ELR (cell line): ENCODE results near the gene PHC2.

Source experiments
- DNase-seq: peaks from one replicate; pipeline ENCODE4 v3.0.0-alpha.2; 2015; ENCODE audit warnings: low read depth

Gene PHC2, protein sequence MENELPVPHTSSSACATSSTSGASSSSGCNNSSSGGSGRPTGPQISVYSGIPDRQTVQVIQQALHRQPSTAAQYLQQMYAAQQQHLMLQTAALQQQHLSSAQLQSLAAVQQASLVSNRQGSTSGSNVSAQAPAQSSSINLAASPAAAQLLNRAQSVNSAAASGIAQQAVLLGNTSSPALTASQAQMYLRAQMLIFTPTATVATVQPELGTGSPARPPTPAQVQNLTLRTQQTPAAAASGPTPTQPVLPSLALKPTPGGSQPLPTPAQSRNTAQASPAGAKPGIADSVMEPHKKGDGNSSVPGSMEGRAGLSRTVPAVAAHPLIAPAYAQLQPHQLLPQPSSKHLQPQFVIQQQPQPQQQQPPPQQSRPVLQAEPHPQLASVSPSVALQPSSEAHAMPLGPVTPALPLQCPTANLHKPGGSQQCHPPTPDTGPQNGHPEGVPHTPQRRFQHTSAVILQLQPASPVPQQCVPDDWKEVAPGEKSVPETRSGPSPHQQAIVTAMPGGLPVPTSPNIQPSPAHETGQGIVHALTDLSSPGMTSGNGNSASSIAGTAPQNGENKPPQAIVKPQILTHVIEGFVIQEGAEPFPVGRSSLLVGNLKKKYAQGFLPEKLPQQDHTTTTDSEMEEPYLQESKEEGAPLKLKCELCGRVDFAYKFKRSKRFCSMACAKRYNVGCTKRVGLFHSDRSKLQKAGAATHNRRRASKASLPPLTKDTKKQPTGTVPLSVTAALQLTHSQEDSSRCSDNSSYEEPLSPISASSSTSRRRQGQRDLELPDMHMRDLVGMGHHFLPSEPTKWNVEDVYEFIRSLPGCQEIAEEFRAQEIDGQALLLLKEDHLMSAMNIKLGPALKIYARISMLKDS

DNA sequence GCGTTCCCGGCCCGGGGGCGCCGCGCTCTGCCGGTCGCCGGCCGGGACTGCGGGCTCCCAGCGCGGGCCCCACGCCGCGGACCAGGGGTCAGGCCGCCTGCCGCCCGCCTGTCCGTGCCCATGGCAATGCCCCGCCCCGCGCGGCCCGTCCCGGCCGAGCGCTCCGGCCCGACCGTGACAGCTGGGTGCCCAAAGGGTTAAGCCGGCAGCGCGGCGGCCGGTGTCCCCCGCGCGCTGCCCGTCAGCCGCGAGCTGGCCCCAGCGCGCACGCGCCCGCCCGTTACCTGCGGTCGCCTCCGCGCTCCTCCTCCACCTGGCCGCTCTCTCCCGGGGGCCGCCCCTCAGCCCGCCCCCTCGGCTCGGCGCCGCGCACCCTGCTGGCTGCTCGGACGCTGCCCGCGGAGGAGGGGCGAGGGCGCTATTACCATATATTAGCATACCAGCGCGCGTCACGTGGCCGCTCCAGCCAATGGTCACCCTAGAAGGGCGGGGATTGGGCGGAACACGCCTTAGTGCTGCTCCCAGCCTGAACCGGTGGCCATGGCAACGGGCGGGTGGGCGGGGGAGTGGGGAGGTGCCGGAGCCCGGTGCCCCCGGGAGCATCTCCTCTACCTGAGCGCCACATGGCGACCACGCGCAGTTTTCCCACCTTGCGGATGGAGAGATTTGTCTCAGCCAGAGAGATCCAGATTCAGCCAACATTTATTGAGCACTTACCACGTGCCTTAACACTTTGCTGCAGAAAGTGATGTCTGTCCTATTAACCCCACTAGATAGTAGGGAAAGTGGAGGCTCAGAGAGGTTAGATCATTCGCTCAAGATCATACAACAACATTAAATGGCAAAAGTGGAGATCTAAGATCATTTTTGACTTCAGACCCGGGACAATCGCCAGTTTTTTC lies at the start of gene PHC2:
Gene PHC2, minus strand, starts transcription at position 404 of the 902 bp plus-strand sequence. CDS start 55,556 bp downstream, outside the sequence.
- peak; percentile 98 for DNase-seq

DNA sequence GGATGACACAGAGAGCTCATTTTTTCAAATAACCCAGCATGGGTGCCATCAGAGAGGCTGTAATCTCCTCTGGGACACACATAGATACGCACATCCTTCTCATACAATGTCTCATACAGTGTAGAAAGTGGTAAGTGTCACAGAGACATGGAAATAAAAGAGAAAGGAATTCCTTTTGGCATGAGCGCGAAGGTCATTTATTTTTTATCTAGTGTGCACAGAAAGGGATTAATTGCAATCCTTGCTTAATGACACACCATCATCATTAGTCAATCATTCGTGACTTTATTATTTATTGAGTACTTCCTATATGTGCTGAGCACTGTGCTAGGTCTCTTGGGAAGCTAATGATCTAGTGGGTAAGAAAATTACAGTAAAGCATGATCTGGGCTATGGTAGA lies 46.6 kb upstream of the PHC2 start:
- DNase-seq, result no peak

DNA sequence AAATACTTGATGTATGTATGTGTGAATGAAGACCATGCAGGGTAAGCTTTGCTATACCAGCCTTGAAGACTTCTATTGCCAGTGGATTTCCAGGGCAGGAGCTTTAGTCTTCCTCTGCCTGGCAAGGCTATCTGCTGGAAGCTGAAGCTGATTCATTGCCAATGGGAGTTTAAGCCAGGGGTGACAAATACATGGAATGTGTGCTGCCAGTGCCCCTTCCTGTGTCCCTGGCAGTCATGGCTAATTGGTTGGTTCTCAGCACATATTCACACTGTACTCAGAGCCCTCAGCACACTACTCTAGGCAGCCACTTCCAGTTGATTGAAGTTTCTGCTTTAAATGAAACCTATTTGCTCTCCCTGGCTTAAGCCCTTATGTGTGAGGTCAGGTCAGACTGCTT lies 43.0 kb upstream of the PHC2 start:
- peak; percentile 39 for DNase-seq

DNA sequence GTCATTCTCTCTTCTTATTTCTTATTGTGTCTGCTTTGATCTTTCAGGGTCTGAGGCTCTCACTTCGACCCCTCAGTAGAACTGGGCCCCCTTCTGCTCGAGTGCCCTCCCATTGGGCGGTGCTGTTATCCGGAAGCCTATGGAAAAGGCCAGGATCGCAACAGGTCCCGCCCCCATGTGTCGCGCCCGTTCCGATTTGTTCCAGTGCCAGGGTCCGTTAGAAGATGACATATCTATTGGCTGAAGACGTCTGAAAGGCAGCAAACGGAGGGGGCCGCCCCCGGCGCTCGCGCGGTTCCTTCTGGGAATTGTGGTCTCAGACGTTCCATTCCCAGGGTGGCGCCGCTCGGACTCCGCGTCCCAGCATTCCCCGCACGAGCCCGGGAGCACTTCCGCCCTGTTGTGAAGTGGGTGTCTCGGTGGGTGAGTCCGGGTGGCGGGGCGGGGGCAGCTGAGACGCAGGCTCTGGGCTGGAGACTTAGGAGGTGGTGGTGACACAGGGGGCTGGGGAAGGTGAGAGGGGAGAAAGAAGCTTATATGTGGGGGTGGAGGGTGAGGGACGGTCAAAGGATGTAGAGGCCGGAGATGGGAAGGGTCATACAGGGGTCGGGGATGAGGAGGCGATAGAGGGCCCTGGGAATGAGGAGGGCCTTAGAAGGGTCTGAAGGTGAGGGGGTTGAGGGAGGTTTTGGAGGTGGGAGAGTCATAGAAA lies 41.5 kb upstream of the PHC2 start, which contains the start of gene ZSCAN20:
Gene ZSCAN20, plus strand, starts transcription at position 377 of the 712 bp plus-strand sequence. CDS start 6,644 bp downstream, outside the sequence.
- peak; percentile 99 for DNase-seq

DNA sequence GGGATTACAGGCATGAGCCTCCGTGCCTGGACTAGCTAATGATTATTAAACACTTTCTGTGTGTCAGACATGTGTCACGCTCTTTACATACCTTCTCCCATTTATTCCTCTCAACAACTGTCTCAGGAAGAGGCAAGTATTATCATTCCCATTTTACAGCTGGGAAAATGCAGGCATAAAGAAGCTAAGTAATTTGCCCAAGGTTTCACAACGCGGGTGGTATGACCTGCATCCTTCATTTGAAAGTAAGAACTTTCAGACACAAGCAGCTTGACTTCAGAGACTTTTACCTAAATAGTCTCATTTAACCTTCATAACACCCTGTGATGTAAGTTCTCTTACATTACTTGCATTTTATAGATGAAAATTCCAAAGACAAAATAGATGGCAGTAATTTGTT lies 40.5 kb upstream of the PHC2 start:
- no peak for DNase-seq

DNA sequence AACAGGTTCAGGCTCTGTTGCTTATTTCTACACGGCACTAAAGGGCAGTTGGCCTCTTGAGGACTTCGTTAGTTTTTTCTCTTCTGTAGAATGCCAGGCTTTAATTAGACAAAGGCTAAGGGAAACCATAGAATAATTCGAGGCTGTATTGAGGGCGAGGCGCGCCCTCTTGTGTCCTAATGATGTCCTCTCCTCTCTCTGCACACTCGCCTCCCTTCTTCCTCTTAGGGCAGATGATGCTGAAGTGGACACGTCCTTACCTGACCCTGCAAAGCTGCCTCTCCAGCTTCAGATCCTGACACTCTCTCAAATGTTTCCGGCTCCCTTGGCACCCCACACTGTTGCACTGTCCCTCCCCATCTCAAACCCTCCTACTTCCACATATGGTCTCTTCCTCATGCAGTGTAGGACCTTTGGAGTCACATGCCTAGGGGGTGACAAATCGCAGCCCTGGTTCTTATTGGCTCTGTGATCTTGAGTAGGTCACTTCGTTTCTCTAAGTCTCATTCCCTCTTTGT lies 39.7 kb upstream of the PHC2 start:
- peak; percentile 89 for DNase-seq

DNA sequence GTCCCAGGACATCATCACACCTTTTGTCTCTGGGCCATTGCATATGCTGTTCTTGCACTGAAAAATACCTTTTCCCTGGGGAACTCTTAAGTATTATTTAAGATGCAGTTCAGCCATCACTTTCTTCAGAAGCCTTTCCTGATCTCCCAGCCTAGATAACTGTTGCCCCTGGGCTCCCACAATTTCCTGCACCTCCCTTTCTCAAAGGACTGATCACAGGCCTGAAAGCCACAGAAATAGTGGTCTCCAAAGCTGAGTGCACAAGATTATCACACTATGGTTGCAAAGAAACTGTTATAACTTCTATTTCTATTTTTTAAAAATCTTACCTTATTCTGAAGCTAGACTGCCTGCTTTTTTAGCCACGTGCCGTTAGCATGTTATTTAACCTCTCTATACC lies 38.8 kb upstream of the PHC2 start:
- no peak for DNase-seq

DNA sequence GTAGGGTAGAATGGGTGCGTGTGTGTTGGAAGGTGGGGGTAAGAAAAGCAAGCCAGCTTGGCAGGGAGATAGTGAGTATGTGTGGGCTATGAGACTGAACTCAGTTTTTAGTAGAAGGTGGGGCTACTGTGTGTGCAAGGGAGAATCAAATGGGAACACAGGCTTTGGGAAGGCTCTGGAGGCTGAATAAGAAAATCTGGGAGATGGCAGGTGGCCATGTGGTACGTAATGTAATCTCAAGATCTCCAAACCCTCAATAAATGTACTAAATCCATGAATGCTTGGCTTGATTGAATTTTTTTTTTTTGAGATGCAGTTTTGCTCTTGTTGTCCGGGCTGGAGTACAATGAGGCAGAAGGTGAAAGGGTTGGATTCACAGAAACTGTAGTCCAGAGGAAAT lies 38.1 kb upstream of the PHC2 start:
- no peak for DNase-seq

DNA sequence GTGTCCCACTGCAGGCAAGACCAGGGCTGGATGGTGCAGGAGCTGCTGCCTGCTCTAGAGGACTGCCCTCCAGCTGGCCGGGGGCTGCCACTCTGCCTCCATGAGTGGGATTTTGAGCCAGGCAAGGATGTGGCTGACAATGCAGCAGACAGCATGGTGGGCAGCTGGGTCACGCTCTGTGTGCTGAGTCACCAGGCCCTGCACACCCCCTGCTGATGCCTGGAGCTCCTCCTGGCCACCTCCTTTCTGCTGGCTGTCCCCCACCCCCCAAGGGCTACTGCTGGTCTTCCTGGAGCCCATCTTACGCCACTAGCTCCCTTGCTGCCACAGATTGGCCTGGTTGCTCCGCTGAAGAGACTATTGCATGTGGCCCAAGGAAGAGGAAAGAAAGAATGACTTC lies 37.6 kb upstream of the PHC2 start:
- peak; percentile 30 for DNase-seq

DNA sequence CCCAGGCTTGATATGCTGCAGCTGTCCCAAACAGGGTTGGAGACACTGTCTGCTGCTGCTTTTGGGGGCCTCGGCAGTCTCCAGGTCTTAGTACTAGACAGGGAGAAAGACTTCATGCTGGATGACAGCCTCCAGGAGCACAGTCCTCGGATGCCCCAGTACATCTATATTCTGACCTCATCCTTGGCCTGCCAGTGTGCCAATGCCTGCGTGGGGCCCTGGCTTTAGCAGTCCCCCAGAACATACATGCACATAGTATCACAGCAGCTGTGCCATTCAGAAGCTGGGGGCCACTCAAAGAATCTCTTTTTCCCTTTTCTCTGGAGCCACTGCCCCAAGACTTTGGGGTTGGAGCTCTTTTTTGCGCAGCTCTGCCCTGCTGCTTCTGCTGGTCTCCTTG lies 37.1 kb upstream of the PHC2 start:
- no peak for DNase-seq

DNA sequence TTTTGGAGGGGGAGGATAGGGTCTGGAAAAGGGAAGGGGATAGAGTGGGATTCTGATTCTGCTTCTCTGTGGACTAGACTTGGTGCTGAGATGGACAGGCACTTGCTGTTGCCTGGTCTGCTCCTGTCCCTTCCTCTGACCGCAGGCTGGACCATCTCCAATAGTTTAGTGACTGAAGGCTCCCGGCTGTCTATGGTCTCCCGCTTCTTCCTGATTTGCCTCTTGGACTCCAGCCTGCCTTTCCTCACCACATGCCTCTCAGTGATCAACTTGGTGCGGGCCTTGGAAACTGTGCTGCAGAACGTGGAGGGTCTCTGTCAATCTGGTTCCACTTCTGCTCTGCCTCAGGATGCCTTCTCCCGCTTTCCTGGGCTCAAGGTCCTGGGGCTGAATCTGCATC lies 35.3 kb upstream of the PHC2 start:
- DNase-seq, result no peak

DNA sequence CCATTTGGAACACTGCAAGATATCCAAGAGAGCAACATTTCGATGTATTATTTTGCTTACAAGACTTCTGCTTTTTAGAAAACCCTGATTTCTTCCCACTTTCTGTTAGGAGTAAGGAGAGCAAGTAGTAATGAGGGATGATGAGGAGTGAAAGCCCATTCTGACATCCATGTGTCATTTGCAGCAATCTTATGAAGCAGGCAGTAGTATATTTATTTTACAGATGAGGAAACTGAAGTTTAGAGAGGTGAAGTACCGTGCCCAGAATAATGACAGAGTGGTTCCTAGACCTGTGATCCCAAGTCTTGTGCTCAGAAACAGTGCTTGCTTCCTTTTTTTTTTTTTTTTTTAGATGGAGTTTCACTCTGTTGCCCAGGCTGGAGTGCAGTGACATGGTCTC lies 34.4 kb upstream of the PHC2 start:
- no peak for DNase-seq

DNA sequence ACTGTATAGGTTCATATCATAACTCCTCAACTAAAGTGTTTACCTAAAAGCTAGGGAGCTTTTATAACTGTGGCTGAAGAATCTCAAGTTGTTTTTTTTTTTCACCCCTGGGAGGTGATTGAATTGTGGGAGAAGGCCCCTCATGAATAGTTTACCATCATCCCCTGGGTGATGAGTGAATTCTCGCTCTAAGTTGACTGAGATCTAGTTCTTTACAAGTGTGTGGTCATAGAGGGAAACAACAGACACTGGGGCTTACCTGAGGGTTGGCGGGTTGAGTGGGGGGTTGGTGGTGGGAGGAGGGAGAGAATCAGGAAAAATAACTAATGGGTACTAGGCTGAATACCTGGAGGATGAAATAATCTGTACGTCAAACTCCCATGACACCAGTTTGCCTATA lies 33.7 kb upstream of the PHC2 start:
- no peak for DNase-seq

DNA sequence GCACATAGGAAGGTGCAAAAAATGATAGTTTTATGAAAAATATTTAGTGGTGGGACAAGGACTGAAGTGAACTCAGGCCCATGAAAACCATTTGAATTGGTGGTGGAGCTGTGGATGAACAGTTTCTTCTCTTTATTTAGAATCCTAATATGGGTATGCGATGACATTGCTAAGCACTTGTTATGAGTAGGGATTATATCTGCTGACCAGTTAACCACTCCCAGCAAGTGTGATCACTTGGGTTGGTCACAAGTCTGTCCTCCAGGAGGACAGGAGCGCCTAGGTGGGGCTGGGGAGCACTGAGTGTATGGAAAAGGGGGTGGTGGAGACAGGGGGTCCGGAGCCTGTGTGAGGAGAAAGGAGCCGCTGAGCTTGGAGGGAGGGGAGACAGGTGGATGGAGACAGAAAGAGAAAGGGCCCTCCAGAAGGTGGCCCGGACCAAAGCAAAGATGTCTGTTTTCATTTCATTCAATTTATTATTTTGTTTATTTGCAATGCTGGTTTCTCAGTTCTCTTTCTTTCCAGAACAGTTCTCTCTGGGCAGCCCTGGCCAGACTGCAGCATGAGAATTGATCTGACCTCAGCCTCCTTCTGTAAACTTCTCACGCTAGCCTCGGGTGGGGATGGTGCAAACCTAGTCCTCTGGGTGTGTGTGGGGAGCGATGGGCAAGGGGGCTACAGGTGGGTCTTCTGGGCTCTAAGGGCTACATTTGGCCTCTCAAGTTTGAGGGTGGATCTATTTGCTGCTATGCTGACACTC lies 31.7 kb upstream of the PHC2 start:
- no peak for DNase-seq

DNA sequence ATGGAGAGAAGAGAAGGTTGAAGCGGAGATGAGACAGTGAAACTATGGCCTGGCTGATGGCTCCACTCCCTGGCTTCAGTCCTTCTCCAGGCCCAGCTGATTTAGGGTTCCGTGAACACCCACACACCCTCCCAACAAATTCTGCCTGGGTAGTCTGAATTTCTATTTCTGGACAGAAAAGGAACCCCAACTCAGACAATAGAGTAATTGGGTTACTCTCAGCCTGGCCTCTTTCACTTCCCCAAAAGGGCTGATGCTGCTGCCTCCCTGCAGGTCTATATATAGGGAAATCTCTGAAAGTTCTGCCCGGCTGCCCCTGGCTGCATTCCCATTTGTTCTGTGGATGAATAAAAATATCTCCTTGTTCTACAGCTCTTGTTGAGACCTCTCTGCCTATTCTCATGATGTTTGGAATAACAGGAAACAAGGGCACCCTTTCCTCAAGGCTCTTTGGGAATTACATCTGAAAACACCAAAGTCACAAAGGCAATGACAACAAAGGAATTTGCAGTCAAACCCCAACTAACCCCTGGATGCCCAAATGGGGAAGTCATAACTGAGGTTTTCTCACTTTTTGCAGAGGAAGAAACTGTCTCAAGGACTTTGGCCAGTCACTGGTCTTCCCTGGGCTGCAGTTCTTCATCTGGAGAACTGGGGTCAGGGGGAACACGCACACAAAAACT lies 30.2 kb upstream of the PHC2 start:
- DNase-seq, result no peak

DNA sequence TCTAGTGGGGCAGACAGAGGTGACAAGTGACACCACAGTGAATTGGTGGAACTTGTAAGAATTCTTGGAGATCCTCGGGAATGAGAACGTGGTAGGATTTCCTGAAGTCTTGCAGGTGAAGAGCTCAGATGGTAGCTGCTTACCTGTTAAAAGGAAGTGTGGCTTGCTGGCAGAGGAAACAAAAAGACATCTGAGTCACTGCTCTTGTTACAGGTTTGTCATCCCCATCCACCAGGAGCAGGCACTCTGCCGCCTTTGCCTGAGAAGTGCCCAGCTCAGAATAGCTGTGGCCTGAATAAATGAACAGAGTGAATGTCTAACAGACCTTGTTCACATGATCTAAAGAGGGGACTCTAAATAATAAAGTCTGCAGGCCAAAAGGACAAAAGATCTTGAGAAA lies 29.2 kb upstream of the PHC2 start:
- peak; percentile 32 for DNase-seq

DNA sequence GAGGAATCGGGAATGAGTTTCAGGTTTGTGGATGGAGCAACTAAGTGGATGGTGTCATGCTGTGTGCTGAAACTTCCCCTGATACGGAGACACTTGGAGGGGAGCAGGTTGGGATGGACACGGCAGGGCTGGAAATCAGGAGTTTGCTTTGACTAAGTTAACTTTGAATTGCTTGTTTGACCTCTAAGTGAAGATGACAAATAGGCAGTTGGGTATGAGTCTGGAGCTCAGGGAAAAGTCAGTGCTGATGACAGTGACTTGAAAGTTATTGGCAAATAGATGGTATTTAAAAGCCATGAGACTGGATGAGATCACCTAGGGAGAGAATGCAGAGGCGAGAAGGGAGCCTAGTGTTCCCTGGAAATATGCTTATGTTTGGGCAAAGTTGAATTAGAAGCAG lies 28.8 kb upstream of the PHC2 start:
- peak; percentile 79 for DNase-seq

DNA sequence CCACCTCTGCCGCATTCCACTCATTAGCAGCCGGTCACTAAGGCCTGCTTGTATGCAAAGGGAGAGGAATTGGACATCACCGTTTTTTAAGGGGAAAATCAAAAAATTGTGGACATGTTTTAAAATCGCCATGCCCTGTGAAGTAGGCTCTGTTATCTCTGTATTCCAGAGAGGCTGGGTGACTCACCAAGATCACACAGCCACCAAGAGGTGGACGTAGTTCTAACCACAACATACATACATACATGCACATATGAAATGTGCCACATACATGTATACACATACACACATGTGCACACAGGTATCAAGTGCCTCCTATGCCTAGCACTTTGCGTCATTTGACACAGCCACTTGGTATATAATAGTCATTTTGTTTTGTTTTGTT lies 25.6 kb upstream of the PHC2 start:
- DNase-seq, result no peak

DNA sequence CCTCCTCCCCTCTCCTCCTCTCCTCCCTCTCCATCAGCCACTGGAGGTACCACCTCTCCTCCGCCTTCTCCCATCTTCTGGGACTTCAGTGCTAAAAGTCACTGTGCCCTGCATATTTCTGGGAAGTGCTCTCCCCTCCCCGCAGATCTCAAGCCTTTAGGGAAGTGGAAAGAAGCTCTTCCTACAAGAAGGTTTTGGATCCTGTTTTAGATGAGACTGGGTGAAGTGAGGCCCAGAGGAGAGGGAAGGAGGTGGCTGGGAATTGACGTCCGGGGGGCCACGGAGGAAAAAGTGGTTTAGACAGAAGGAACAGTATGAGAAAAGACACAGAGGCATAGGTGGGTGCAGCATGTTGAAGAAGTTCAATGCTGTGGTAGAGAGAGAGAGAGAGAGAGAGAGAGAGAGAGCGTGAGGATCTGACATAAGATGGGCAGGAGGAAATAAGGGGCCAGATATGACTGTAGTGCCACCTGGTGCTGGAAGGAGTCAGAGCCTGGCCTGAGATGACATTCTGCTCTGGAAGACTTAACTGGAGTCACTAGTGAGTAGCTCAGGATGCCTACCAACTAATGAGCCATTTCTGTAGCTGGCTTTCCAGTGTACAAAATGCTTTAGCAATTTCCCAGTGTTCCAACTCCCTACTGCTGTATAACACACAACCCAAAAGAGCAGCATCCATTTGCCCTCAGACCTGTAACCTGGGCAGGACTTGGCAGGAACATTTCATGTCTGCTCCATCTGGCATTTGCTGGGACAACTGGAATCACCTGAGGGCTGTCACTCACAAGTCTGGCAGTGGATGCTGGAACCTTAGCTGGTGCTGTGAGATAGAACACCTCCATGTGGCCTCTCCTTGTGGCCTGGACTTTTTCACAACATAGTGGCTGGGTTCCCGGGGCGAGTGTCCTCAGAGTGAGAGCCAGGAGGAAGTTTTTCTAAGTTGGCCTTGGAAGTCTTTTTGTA lies 24.9 kb upstream of the PHC2 start:
- peak; percentile 89 for DNase-seq
